HEK293 (cell line): ENCODE data around the gene RAVER2.

Experiments
- HOXA7 ChIP-seq: sonication (generic); formaldehyde crosslinking; IDR thresholded peaks from 2 replicates; pipeline ENCODE4 v1.8.1; 2022; ENCODE audit warnings: missing genetic modification reagents, borderline replicate concordance
- KLF17 ChIP-seq: fragments of 450-650 bp; formaldehyde crosslinking; IDR thresholded peaks from 2 replicates; pipeline ENCODE4 v1.5.1; 2016; ENCODE audit warnings: missing biosample characterization, missing genetic modification characterization
- OSR2 ChIP-seq: fragments of 450-650 bp; formaldehyde crosslinking; IDR thresholded peaks from 2 replicates; pipeline ENCODE4 v1.5.1; 2016; ENCODE audit warnings: missing biosample characterization, missing genetic modification characterization
- PATZ1 ChIP-seq: fragments of 450-650 bp; formaldehyde crosslinking; IDR thresholded peaks from 2 replicates; pipeline ENCODE4 v1.5.1; 2016; ENCODE audit warnings: missing biosample characterization, missing genetic modification characterization
- PRDM6 ChIP-seq: fragments of 450-650 bp; formaldehyde crosslinking; IDR thresholded peaks from 2 replicates; pipeline ENCODE4 v1.5.1; 2017; ENCODE audit warnings: missing biosample characterization, missing genetic modification characterization
- SALL2 ChIP-seq: fragments of 450-650 bp; formaldehyde crosslinking; IDR thresholded peaks from 2 replicates; pipeline ENCODE4 v1.5.0; 2017; ENCODE audit warnings: missing biosample characterization, mild to moderate bottlenecking, missing genetic modification characterization, borderline replicate concordance
- SP3 ChIP-seq: fragments of 450-650 bp; formaldehyde crosslinking; IDR thresholded peaks from 2 replicates; pipeline ENCODE4 v1.5.1; 2016; ENCODE audit warnings: missing biosample characterization, missing genetic modification characterization
- TRIM28 ChIP-seq: IDR thresholded peaks from 2 replicates; pipeline ENCODE4 v1.6.1; 2011; ENCODE audit warnings: low read length, control low read depth, borderline replicate concordance
- WT1 ChIP-seq: fragments of 450-650 bp; formaldehyde crosslinking; IDR thresholded peaks from 2 replicates; pipeline ENCODE4 v1.5.1; 2016; ENCODE audit warnings: missing biosample characterization, missing genetic modification characterization
- YY1 ChIP-seq: fragments of 450-650 bp; formaldehyde crosslinking; IDR thresholded peaks from 2 replicates; pipeline ENCODE4 v1.5.1; 2018; ENCODE audit warnings: missing biosample characterization, missing genetic modification characterization
- ZEB2 ChIP-seq: fragments of 450-650 bp; formaldehyde crosslinking; IDR thresholded peaks from 2 replicates; pipeline ENCODE4 v1.5.1; 2016; ENCODE audit warnings: missing biosample characterization, missing genetic modification characterization
- ZNF10 ChIP-seq: fragments of 450-650 bp; formaldehyde crosslinking; IDR thresholded peaks from 2 replicates; pipeline ENCODE4 v1.5.1; 2017; ENCODE audit warnings: missing biosample characterization, missing genetic modification characterization
- ZNF132 ChIP-seq: fragments of 450-650 bp; formaldehyde crosslinking; IDR thresholded peaks from 2 replicates; pipeline ENCODE4 v1.5.1; 2017; ENCODE audit warnings: missing biosample characterization, missing genetic modification characterization, borderline replicate concordance
- ZNF148 ChIP-seq: fragments of 450-650 bp; formaldehyde crosslinking; IDR thresholded peaks from 2 replicates; pipeline ENCODE4 v1.5.0; 2017; ENCODE audit warnings: missing biosample characterization, missing genetic modification characterization, borderline replicate concordance
- ZNF2 ChIP-seq: fragments of 450-650 bp; formaldehyde crosslinking; IDR thresholded peaks from 2 replicates; pipeline ENCODE4 v1.5.1; 2016; ENCODE audit warnings: missing biosample characterization, missing genetic modification characterization
- ZNF239 ChIP-seq: fragments of 450-650 bp; formaldehyde crosslinking; IDR thresholded peaks from 2 replicates; pipeline ENCODE4 v1.5.1; 2016; ENCODE audit warnings: missing biosample characterization, missing genetic modification characterization
- ZNF302 ChIP-seq: fragments of 450-650 bp; formaldehyde crosslinking; IDR thresholded peaks from 2 replicates; pipeline ENCODE4 v1.5.1; 2016; ENCODE audit warnings: missing biosample characterization, missing genetic modification characterization, low read depth
- ZNF311 ChIP-seq: fragments of 450-650 bp; formaldehyde crosslinking; IDR thresholded peaks from 2 replicates; pipeline ENCODE4 v1.5.1; 2017; ENCODE audit warnings: missing biosample characterization, missing genetic modification characterization, borderline replicate concordance
- ZNF335 ChIP-seq: fragments of 450-650 bp; formaldehyde crosslinking; conservative IDR thresholded peaks from 2 replicates; pipeline ENCODE4 v1.5.1; 2016; ENCODE audit warnings: missing biosample characterization, missing genetic modification characterization
- ZNF354C ChIP-seq: fragments of 450-650 bp; formaldehyde crosslinking; IDR thresholded peaks from 2 replicates; pipeline ENCODE4 v1.5.1; 2016; ENCODE audit warnings: missing biosample characterization, missing genetic modification characterization, low read depth, borderline replicate concordance
- ZNF362 ChIP-seq: fragments of 450-650 bp; formaldehyde crosslinking; IDR thresholded peaks from 2 replicates; pipeline ENCODE4 v1.5.1; 2016; ENCODE audit warnings: missing biosample characterization, missing genetic modification characterization
- ZNF366 ChIP-seq: fragments of 450-650 bp; formaldehyde crosslinking; conservative IDR thresholded peaks from 2 replicates; pipeline ENCODE4 v1.5.1; 2016; ENCODE audit warnings: missing biosample characterization, missing genetic modification characterization
- ZNF513 ChIP-seq: fragments of 450-650 bp; IDR thresholded peaks from 2 replicates; pipeline ENCODE4 v1.5.1; 2018; ENCODE audit warnings: missing biosample characterization, missing genetic modification characterization
- ZNF529 ChIP-seq: fragments of 450-650 bp; formaldehyde crosslinking; IDR thresholded peaks from 2 replicates; pipeline ENCODE4 v1.5.1; 2017; ENCODE audit warnings: missing genetic modification characterization, missing biosample characterization; ENCODE audit not compliant: insufficient replicate concordance
- ZNF600 ChIP-seq: fragments of 450-650 bp; formaldehyde crosslinking; IDR thresholded peaks from 2 replicates; pipeline ENCODE4 v1.5.1; 2016; ENCODE audit warnings: missing biosample characterization, missing genetic modification characterization
- ZNF654 ChIP-seq: fragments of 450-650 bp; formaldehyde crosslinking; IDR thresholded peaks from 2 replicates; pipeline ENCODE4 v1.5.1; 2016; ENCODE audit warnings: low read depth, missing biosample characterization, missing genetic modification characterization
- ZNF670 ChIP-seq: fragments of 450-650 bp; formaldehyde crosslinking; IDR thresholded peaks from 2 replicates; pipeline ENCODE4 v1.5.1; 2016; ENCODE audit warnings: missing biosample characterization, missing genetic modification characterization, low read depth
- ZNF677 ChIP-seq: fragments of 450-650 bp; IDR thresholded peaks from 2 replicates; pipeline ENCODE4 v1.5.0; 2018; ENCODE audit warnings: missing biosample characterization, mild to moderate bottlenecking, missing genetic modification characterization, moderate library complexity
- ZNF777 ChIP-seq: fragments of 450-650 bp; formaldehyde crosslinking; IDR thresholded peaks from 2 replicates; pipeline ENCODE4 v1.5.1; 2017; ENCODE audit warnings: missing biosample characterization, missing genetic modification characterization, borderline replicate concordance
- ZNF785 ChIP-seq: fragments of 450-650 bp; formaldehyde crosslinking; IDR thresholded peaks from 2 replicates; pipeline ENCODE4 v1.5.1; 2016; ENCODE audit warnings: missing biosample characterization, missing genetic modification characterization
- ZNF837 ChIP-seq: fragments of 450-650 bp; formaldehyde crosslinking; IDR thresholded peaks from 2 replicates; pipeline ENCODE4 v1.5.1; 2016; ENCODE audit warnings: missing biosample characterization, missing genetic modification characterization

Gene RAVER2

GRCh38 chr1:64745181-64745985 is 508 bp downstream of the RAVER2 start (continued):
- TF ChIP-seq KLF17 (tag by site-specific recombination) = no peak
- no peak for TF ChIP-seq ZNF354C (tag by site-specific recombination)
- 0 out of 2 replicates have a peak, but pooled peaks have one; percentile 3 for TF ChIP-seq YY1 (tag by site-specific recombination)
- TF ChIP-seq ZNF513 (tag by site-specific recombination) = no peak
- no peak for TF ChIP-seq ZNF148 (tag by site-specific recombination)
- no peak for TF ChIP-seq ZNF670
- TF ChIP-seq ZNF654 = no peak
- TF ChIP-seq ZNF785 = no peak
- peak; percentile 29; the same call in 1 of the 2 replicates for TF ChIP-seq ZNF366 (tag by site-specific recombination)
- no peak for TF ChIP-seq WT1 (tag by site-specific recombination)
- TF ChIP-seq HOXA7 (CRISPR knock-in tag) = no peak
- no peak for TF ChIP-seq PRDM6
- no peak for TF ChIP-seq ZNF777 (tag by site-specific recombination)
- no peak for TF ChIP-seq SP3 (tag by site-specific recombination)
- TF ChIP-seq ZNF132 (tag by site-specific recombination) = no peak
- no peak for TF ChIP-seq ZNF311 (tag by site-specific recombination)
- TF ChIP-seq ZEB2 (tag by site-specific recombination) = no peak
- no peak for TF ChIP-seq ZNF362 (tag by site-specific recombination)
- TF ChIP-seq PATZ1 (tag by site-specific recombination) = peak; percentile 85
- TF ChIP-seq ZNF529 (tag by site-specific recombination) = no peak
- no peak for TF ChIP-seq ZNF837 (tag by site-specific recombination)
- TF ChIP-seq ZNF677 (tag by site-specific recombination) = no peak
- TF ChIP-seq ZNF2 (tag by site-specific recombination) = no peak
- TF ChIP-seq SALL2 (tag by site-specific recombination) = no peak
- no peak for TF ChIP-seq ZNF302 (tag by site-specific recombination)
- TF ChIP-seq ZNF239 = no peak
- no peak for TF ChIP-seq OSR2
- TF ChIP-seq ZNF600 = peak; percentile 69
- no peak for TF ChIP-seq ZNF10 (tag by site-specific recombination)
- TF ChIP-seq ZNF335 (tag by site-specific recombination) = peak; percentile 70
- TF ChIP-seq TRIM28 = no peak
